MM.1S (cell line): Measurements from ENCODE around the gene DDX3X.

ENCODE experiments used
- EZH2phosphoT487 ChIP-seq: fragments of 300-600 bp; sonication (generic); IDR thresholded peaks from 2 replicates; pipeline ENCODE4 v1.6.1; 2018; ENCODE audit warnings: antibody characterized with exemption, low read length
- TF ChIP-seq, protein P1 (sequence below): fragments of 300-600 bp; sonication (generic); IDR thresholded peaks from 2 replicates; pipeline ENCODE4 v1.5.1; 2016; ENCODE audit warnings: antibody characterized with exemption, low read length, mixed read lengths

GRCh38 chrX:41332408-41333002 is 1.5 kb upstream of the DDX3X start:
- TF ChIP-seq EZH2phosphoT487 = no peak
- TF ChIP-seq, protein P1, sequence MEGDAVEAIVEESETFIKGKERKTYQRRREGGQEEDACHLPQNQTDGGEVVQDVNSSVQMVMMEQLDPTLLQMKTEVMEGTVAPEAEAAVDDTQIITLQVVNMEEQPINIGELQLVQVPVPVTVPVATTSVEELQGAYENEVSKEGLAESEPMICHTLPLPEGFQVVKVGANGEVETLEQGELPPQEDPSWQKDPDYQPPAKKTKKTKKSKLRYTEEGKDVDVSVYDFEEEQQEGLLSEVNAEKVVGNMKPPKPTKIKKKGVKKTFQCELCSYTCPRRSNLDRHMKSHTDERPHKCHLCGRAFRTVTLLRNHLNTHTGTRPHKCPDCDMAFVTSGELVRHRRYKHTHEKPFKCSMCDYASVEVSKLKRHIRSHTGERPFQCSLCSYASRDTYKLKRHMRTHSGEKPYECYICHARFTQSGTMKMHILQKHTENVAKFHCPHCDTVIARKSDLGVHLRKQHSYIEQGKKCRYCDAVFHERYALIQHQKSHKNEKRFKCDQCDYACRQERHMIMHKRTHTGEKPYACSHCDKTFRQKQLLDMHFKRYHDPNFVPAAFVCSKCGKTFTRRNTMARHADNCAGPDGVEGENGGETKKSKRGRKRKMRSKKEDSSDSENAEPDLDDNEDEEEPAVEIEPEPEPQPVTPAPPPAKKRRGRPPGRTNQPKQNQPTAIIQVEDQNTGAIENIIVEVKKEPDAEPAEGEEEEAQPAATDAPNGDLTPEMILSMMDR = no peak
